ENCODE results near the gene AOX1.

- TF ChIP-seq CTCF (IDR thresholded peaks at IDR 0.05; ENCODE audit: low read length) (no peak), EZH2 (IDR thresholded peaks at IDR 0.05; ENCODE audit: borderline replicate concordance, low read length) (no peak)
Observed at GRCh38 chr2:200713704-200714064, 127.9 kb downstream of the AOX1 start.

Data from OCI-LY1 (cell line).